Anterior cingulate cortex (tissue), 58 donors: ENCODE data around the gene INO80D.

Experiments used
- DNase-seq, 58 donors: peaks; one replicate each; lab custom pipeline; 2025; lab: John Stamatoyannopoulos, UW

Gene INO80D

GRCh38 chr2:205947621-205948495 lies 138.1 kb downstream of the INO80D start:
- peak in 50 of 58 donors; percentile 1 to 65 (median 20) for DNase-seq

- no peak for DNase-seq
These were observed 139.7 kb downstream of the INO80D start for GRCh38 chr2:205946226-205946625.
